HCT116 (cell line): ENCODE data around the gene LRRTM4. TPM values are rescaled to one million over a fixed set of nuclear protein-coding genes. Genes with fewer than 3 reads are reported as not detected.

ENCODE experiments used
- ATAC-seq: fragments of 200-7000 bp; cut with Tn5 transposase; 2 replicates; pipeline ENCODE4 v1.9.1; 2020; ENCODE audit warnings: mild to moderate bottlenecking, moderate library complexity
- BruUV-seq: library from RNA; stranded (reverse); fragments of 400-500 nt; replicated peaks from 2 replicates; lab custom pipeline; 2021; lab: Mats Ljungman, UMichigan
- CTCF ChIA-PET: fragments of 300-600 bp; sonication (Branson Sonifier 250); formaldehyde crosslinking; loops from one replicate; lab custom pipeline; 2021; ENCODE audit warnings: antibody characterized with exemption; lab: Charles Lee
- POLR2A ChIA-PET: fragments of 300-600, 350-600 bp; sonication (Branson Sonifier 250); formaldehyde crosslinking; loops from one replicate; lab custom pipeline; 2021; ENCODE audit warnings: antibody characterized with exemption; lab: Charles Lee
- RAD21 ChIA-PET, 2 experiments: fragments of 300-600 bp; sonication (Branson Sonifier 250); formaldehyde crosslinking; loops; one replicate each; lab custom pipeline; 2023; ENCODE audit warnings: low total read pairs in 2 of 2; ENCODE audit not compliant: uncharacterized antibody in 2 of 2, unreplicated experiment in 2 of 2, low non-redundant PET in 1 of 2; lab: Charles Lee
- DNase-seq: peaks from one replicate; pipeline ENCODE4 v3.0.0-alpha.2; 2010; ENCODE audit warnings: low read depth, low spot score
- H2AFZ ChIP-seq: fragments of 200-600 bp; shearing (Covaris generic), sonication (generic); 2 replicates; pipeline ENCODE4 v1.6.1; 2017; ENCODE audit warnings: low read depth, mixed run types, mixed read lengths, antibody characterized with exemption, low read length; ENCODE audit not compliant: poor library complexity, severe bottlenecking
- H3K27ac ChIP-seq: 2 replicates; pipeline ENCODE4 v1.5.1; 2012; ENCODE audit warnings: low read depth, low read length
- H3K27me3 ChIP-seq: fragments of 200-600 bp; sonication (generic); 2 replicates; pipeline ENCODE4 v1.6.1; 2016; ENCODE audit warnings: mixed run types, low read length, mixed read lengths; ENCODE audit not compliant: insufficient read depth
- H3K36me3 ChIP-seq, 2 experiments: fragments of 200-500 bp in 1 of 2; fragments of 200-600 bp in 1 of 2; sonication (Bioruptor generic) in 1 of 2; sonication (generic) in 1 of 2; 2 replicates each; pipeline versions ENCODE4 v1.5.1 to v1.6.1; 2014 to 2016; ENCODE audit warnings: low read length in 2 of 2, inconsistent platforms in 1 of 2, mixed read lengths in 1 of 2, mixed run types in 1 of 2; ENCODE audit not compliant: insufficient read depth in 2 of 2, control insufficient read depth in 1 of 2
- H3K4me1 ChIP-seq, 2 experiments: fragments of 200-600 bp in 1 of 2; sonication (generic) in 1 of 2; 2 replicates each; pipeline versions ENCODE4 v1.5.1 to v1.6.1; 2012 to 2017; ENCODE audit warnings: low read length in 2 of 2, inconsistent platforms in 1 of 2, mild to moderate bottlenecking in 1 of 2, mixed read lengths in 1 of 2, mixed run types in 1 of 2, moderate library complexity in 1 of 2; ENCODE audit not compliant: insufficient read depth in 2 of 2, control insufficient read depth in 1 of 2
- H3K4me2 ChIP-seq: fragments of 200-600 bp; sonication (generic); 2 replicates; pipeline ENCODE4 v1.6.1; 2017; ENCODE audit warnings: mixed run types, low read length, mixed read lengths
- H3K4me3 ChIP-seq, 2 experiments: fragments of 200-600 bp in 1 of 2; sonication (generic) in 1 of 2; replicated peaks in 1 of 2; 2 replicates each; pipeline ENCODE4 v1.5.1; 2011 to 2016; ENCODE audit warnings: low read length in 2 of 2, control low read depth in 1 of 2, low read depth in 1 of 2, mild to moderate bottlenecking in 1 of 2, mixed read lengths in 1 of 2, mixed run types in 1 of 2
- H3K79me2 ChIP-seq: fragments of 200-600 bp; sonication (generic); 2 replicates; pipeline ENCODE4 v1.6.1; 2017; ENCODE audit warnings: mild to moderate bottlenecking, mixed run types, low read length, moderate library complexity, mixed read lengths; ENCODE audit not compliant: insufficient read depth
- H3K9ac ChIP-seq: fragments of 200-600 bp; sonication (generic); 2 replicates; pipeline ENCODE4 v1.6.1; 2016; ENCODE audit warnings: low read length, mixed read lengths
- H3K9me2 ChIP-seq: fragments of 200-600 bp; sonication (generic), shearing (Covaris generic); 2 replicates; pipeline ENCODE4 v1.6.1; 2017; ENCODE audit warnings: mixed run types, mild to moderate bottlenecking, moderate library complexity; ENCODE audit not compliant: insufficient read depth
- H3K9me3 ChIP-seq, 2 experiments: fragments of 200-500 bp in 1 of 2; fragments of 200-600 bp in 1 of 2; sonication (Bioruptor generic) in 1 of 2; sonication (generic) in 1 of 2; 2 replicates each; pipeline ENCODE4 v1.6.1; 2014 to 2017; ENCODE audit warnings: low read length in 2 of 2, mixed read lengths in 2 of 2, inconsistent platforms in 1 of 2, low read depth in 1 of 2, mild to moderate bottlenecking in 1 of 2, mixed run types in 1 of 2, moderate library complexity in 1 of 2; ENCODE audit not compliant: control insufficient read depth in 1 of 2, insufficient read depth in 1 of 2
- H4K20me1 ChIP-seq: fragments of 200-600 bp; sonication (generic), shearing (Covaris generic); 2 replicates; pipeline ENCODE4 v1.6.1; 2017; ENCODE audit warnings: mixed run types, mild to moderate bottlenecking, moderate library complexity; ENCODE audit not compliant: insufficient read depth
- ATF3 ChIP-seq: IDR thresholded peaks from 2 replicates; pipeline ENCODE4 v1.6.1; 2012
- CBX3 ChIP-seq: IDR thresholded peaks from 2 replicates; pipeline ENCODE4 v1.6.1; 2012; ENCODE audit warnings: low read depth
- CEBPB ChIP-seq: IDR thresholded peaks from 2 replicates; pipeline ENCODE4 v1.6.1; 2012; ENCODE audit warnings: low read depth
- EZH2 ChIP-seq: fragments of 200-600 bp; sonication (generic); IDR thresholded peaks from 2 replicates; pipeline ENCODE4 v1.6.1; 2017; ENCODE audit warnings: antibody characterized with exemption, mixed run types
- EZH2phosphoT487 ChIP-seq: fragments of 200-600 bp; IDR thresholded peaks from 2 replicates; pipeline ENCODE4 v1.6.1; 2018; ENCODE audit warnings: antibody characterized with exemption, borderline replicate concordance
- MAX ChIP-seq: IDR thresholded peaks from 2 replicates; pipeline ENCODE4 v1.6.1; 2012
- SP1 ChIP-seq: IDR thresholded peaks from 2 replicates; pipeline ENCODE4 v1.6.1; 2012; ENCODE audit warnings: low read depth
- SRF ChIP-seq: IDR thresholded peaks from 2 replicates; pipeline ENCODE4 v1.6.1; 2012; ENCODE audit warnings: low read depth
- TCF7L2 ChIP-seq: IDR thresholded peaks from 2 replicates; pipeline ENCODE4 v1.7.0; 2011; ENCODE audit warnings: borderline replicate concordance, inconsistent platforms; ENCODE audit not compliant: insufficient read depth, insufficient read length; ENCODE audit errors: extremely low read depth
- YY1 ChIP-seq: IDR thresholded peaks from 2 replicates; pipeline ENCODE4 v1.6.1; 2011; ENCODE audit warnings: low read length, low read depth, moderate library complexity, mild to moderate bottlenecking; ENCODE audit not compliant: insufficient replicate concordance; ENCODE audit errors: extremely low read depth
- ZFX ChIP-seq: fragments of 450-650 bp; IDR thresholded peaks from 2 replicates; pipeline ENCODE4 v1.6.1; 2017
- intact Hi-C: fragments of 100-400 bp; cut with micrococcal nuclease; formaldehyde crosslinking; loops from 2 replicates; pipeline ENCODE4 v1.10.0; 2022
- total RNA-seq: library from RNA; stranded (reverse); gene quantifications from one replicate; pipeline ENCODE4 v1.2.1, GENCODE V29; 2021; ENCODE audit not compliant: unreplicated experiment

Gene LRRTM4
- total RNA-seq, 1 experiment from 2014 or later, result 0.25 TPM

DNA sequence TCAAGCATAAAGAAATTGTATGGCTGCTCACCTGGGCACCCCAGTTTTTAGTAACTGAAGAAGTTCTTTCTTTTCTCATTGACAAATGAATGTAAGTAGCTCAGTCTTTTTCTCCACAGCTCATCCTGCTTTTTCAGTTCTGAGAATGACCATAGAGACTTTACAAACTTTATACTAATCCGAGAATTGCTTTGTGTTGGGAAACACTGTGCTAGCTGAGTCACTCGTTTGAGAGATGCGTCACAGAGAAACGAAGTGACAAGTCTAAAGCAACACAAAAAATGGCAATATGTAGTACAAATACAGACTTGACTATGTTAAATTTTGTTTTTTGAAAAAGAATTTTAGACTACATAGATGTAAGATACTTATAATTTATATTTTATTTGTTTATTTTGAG, 9.0 kb downstream of the LRRTM4 start:
- no peaks in the 10 kb centered on the region for H3K79me2 ChIP-seq
- H3K9ac ChIP-seq, result no peak overlapping the region
- ChIA-PET RAD21 (no interaction called here), CTCF (no interaction called here), POLR2A (no interaction called here)
- H3K27me3 ChIP-seq, result no peaks in the 10 kb centered on the region
- no peaks in the 10 kb centered on the region for H3K36me3 ChIP-seq
- ATAC-seq (no peak), DNase-seq (no peak)
- TF ChIP-seq EZH2phosphoT487 (no peak), EZH2 (no peak)
- no peaks in the 10 kb centered on the region for H3K9me2 ChIP-seq
- H3K27ac ChIP-seq, result no peak overlapping the region
- H3K9me3 ChIP-seq, result peaks cover 10 to 12% of the 10 kb centered on the region in 2 experiments; a peak in 1 of 4 replicates
- H3K4me3 ChIP-seq, result no peak overlapping the region
- no peak overlapping the region for H2AFZ ChIP-seq
- intact Hi-C loops, result no loop called here
- no peaks in the 10 kb centered on the region for H3K4me1 ChIP-seq
- no TSS peak for BruUV-seq
- no peak overlapping the region for H3K4me2 ChIP-seq
- no peaks in the 10 kb centered on the region for H4K20me1 ChIP-seq

- Histone ChIP-seq H3K36me3 (no peaks in the 10 kb centered on the region), H3K9ac (no peak overlapping the region), H3K27ac (no peak overlapping the region), H3K4me1 (no peaks in the 10 kb centered on the region), H3K27me3 (no peaks in the 10 kb centered on the region), H3K79me2 (no peaks in the 10 kb centered on the region), H3K4me3 (no peak overlapping the region), H4K20me1 (no peaks in the 10 kb centered on the region), H2AFZ (no peak overlapping the region), H3K9me3 (peaks cover 10 to 18% of the 10 kb centered on the region in 2 experiments; a peak in 1 of 4 replicates), H3K4me2 (no peak overlapping the region), H3K9me2 (no peaks in the 10 kb centered on the region)
- RAD21 ChIA-PET, result no interaction called here
- intact Hi-C loops, result no loop called here
- TF ChIP-seq SP1 (no peak), MAX (no peak), CBX3 (no peak), ZFX (no peak), TCF7L2 (no peak), CEBPB (no peak), ATF3 (no peak), YY1 (no peak), SRF (no peak)
- DNase-seq (no peak), ATAC-seq (no peak)
- CTCF ChIA-PET, result no interaction called here
- no TSS peak for BruUV-seq
- POLR2A ChIA-PET, result no interaction called here
Measured at GRCh38 chr2:77512507-77512906, 9.7 kb downstream of the LRRTM4 start.
